WTC11 (cell line): ENCODE results near the gene CCS.

Source experiments
- ATF1 ChIP-seq: sonication (generic); formaldehyde crosslinking; IDR thresholded peaks from 2 replicates; pipeline ENCODE4 v1.8.1; 2023; ENCODE audit warnings: mild to moderate bottlenecking, moderate library complexity, missing genetic modification reagents
- CTCF ChIP-seq: fragments of 200-600 bp; IDR thresholded peaks from 2 replicates; pipeline ENCODE4 v1.8.0; 2022; ENCODE audit warnings: antibody characterized with exemption
- E2F1 ChIP-seq: sonication (generic); formaldehyde crosslinking; IDR thresholded peaks from 2 replicates; pipeline ENCODE4 v1.8.0; 2022; ENCODE audit warnings: mild to moderate bottlenecking, missing genetic modification reagents
- NR2C2 ChIP-seq: sonication (generic); formaldehyde crosslinking; IDR thresholded peaks from 2 replicates; pipeline ENCODE4 v1.8.0; 2022; ENCODE audit warnings: mild to moderate bottlenecking, missing genetic modification reagents
- SMAD4 ChIP-seq: sonication (generic); formaldehyde crosslinking; IDR thresholded peaks from 2 replicates; pipeline ENCODE4 v1.8.0; 2022; ENCODE audit warnings: mild to moderate bottlenecking, missing genetic modification reagents
- ZNF416 ChIP-seq: fragments of 250-450 bp; sonication (Bioruptor Pico); IDR thresholded peaks from 2 replicates; pipeline ENCODE4 v1.9.0; 2021; ENCODE audit warnings: mild to moderate bottlenecking, inconsistent platforms
- TF ChIP-seq, protein P1 (sequence below): sonication (generic); formaldehyde crosslinking; IDR thresholded peaks from 2 replicates; pipeline ENCODE4 v1.8.1; 2023; ENCODE audit warnings: mild to moderate bottlenecking, moderate library complexity, missing genetic modification reagents
- TF ChIP-seq, protein P2 (sequence below): sonication (generic); formaldehyde crosslinking; IDR thresholded peaks from 2 replicates; pipeline ENCODE4 v1.8.1; 2022; ENCODE audit warnings: low read depth, mild to moderate bottlenecking, moderate library complexity, missing genetic modification reagents, borderline replicate concordance

DNA sequence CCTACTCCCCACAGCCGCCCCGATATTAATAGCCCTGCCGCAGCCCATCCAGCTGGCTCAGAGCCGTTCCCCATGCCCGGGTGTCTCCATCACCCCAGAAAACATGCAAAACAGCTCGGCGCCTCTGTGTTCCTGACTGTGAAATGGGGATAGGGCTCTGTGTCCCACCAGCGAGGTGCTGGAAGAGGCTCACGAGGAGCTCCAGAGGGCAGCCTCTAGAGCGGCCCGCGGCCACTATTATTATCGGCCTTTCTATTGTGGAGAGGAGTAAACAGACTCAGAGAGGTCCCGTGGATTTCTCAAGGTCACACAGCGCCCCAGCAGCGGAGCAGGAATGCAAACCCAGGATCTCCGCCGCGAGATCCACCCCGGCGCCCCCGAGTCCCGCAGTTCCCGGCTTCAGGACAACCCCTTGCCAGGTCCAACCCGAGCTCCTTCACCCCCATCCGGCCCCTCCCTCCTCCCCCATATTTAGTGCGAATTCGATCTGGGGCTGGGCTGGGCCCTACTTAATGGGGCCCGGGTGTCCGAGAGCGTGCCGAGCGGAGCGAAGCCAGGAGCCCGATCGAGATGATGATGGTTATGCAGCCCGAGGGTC, 46.5 kb upstream of the CCS start, which contains the start of gene ACTN3:
- TF ChIP-seq CTCF (no peak), ZNF416 (CRISPR knock-in tag) (no peak), NR2C2 (no peak), SMAD4 (CRISPR knock-in tag) (no peak), ATF1 (CRISPR knock-in tag) (no peak), E2F1 (no peak)
- TF ChIP-seq, protein P1, sequence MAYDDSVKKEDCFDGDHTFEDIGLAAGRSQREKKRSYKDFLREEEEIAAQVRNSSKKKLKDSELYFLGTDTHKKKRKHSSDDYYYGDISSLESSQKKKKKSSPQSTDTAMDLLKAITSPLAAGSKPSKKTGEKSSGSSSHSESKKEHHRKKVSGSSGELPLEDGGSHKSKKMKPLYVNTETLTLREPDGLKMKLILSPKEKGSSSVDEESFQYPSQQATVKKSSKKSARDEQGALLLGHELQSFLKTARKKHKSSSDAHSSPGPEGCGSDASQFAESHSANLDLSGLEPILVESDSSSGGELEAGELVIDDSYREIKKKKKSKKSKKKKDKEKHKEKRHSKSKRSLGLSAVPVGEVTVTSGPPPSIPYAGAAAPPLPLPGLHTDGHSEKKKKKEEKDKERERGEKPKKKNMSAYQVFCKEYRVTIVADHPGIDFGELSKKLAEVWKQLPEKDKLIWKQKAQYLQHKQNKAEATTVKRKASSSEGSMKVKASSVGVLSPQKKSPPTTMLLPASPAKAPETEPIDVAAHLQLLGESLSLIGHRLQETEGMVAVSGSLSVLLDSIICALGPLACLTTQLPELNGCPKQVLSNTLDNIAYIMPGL: no peak
- TF ChIP-seq, protein P2, sequence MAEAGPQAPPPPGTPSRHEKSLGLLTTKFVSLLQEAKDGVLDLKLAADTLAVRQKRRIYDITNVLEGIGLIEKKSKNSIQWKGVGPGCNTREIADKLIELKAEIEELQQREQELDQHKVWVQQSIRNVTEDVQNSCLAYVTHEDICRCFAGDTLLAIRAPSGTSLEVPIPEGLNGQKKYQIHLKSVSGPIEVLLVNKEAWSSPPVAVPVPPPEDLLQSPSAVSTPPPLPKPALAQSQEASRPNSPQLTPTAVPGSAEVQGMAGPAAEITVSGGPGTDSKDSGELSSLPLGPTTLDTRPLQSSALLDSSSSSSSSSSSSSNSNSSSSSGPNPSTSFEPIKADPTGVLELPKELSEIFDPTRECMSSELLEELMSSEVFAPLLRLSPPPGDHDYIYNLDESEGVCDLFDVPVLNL (CRISPR knock-in tag): no peak
